ENCODE measurements around the gene GPR153. TPM values are rescaled to one million over a fixed set of nuclear protein-coding genes. Genes with fewer than 3 reads are reported as not detected.

Gene GPR153
- polyA plus RNA-seq, 1 donor from 2014 or later = 26.9 TPM

GRCh38 chr1:6269720-6270400, 9.0 kb upstream of the GPR153 start:
- no peaks in the 10 kb centered on the region for H3K79me2 ChIP-seq (replicated peaks; ENCODE audit: insufficient read depth, low read length)
- no peak overlapping the region for H3K27ac ChIP-seq (ENCODE audit: low read length)
- no peak for TF ChIP-seq SMC3 (conservative IDR thresholded peaks at IDR 0.05; ENCODE audit: poor library complexity)
- TF ChIP-seq MXI1 (conservative IDR thresholded peaks at IDR 0.05; ENCODE audit: poor library complexity, severe bottlenecking) = no peak
- no peak for TF ChIP-seq REST (IDR thresholded peaks at IDR 0.05; ENCODE audit: borderline replicate concordance)
- TF ChIP-seq EP300 (conservative IDR thresholded peaks at IDR 0.05; ENCODE audit: poor library complexity, severe bottlenecking) = no peak
- no peak for TF ChIP-seq EZH2 (IDR thresholded peaks at IDR 0.05; ENCODE audit: borderline replicate concordance, insufficient read depth, low read length, poor library complexity, severe bottlenecking)
- no peak for TF ChIP-seq POLR2AphosphoS5 (IDR thresholded peaks at IDR 0.05)
- no peak for TF ChIP-seq CTCF (IDR thresholded peaks at IDR 0.05; ENCODE audit: poor library complexity, severe bottlenecking)
- TF ChIP-seq RAD21 (conservative IDR thresholded peaks at IDR 0.05) = no peak
- no peak for TF ChIP-seq TAF1 (IDR thresholded peaks at IDR 0.05; ENCODE audit: low read depth)
- no peaks in the 10 kb centered on the region for H3K9me3 ChIP-seq (ENCODE audit: low read length)
- H3K9me2 ChIP-seq (ENCODE audit: insufficient read depth, low read length) = no peaks in the 10 kb centered on the region
- H3K27me3 ChIP-seq (ENCODE audit: insufficient read depth, low read depth, low read length) = no peaks in the 10 kb centered on the region
- no peaks in the 10 kb centered on the region for H3F3A ChIP-seq (ENCODE audit: insufficient read depth, low read length, poor library complexity, severe bottlenecking)
- no peak overlapping the region for H3K9ac ChIP-seq (ENCODE audit: low read length)
- H4K20me1 ChIP-seq (ENCODE audit: insufficient read depth) = no peaks in the 10 kb centered on the region
- no peak overlapping the region for H2AFZ ChIP-seq (ENCODE audit: low read depth, low read length)
- no peak overlapping the region for H3K4me2 ChIP-seq (ENCODE audit: low read length)
- H3K4me3 ChIP-seq (ENCODE audit: low read length) = no peak overlapping the region
- no peaks in the 10 kb centered on the region for H3K36me3 ChIP-seq (ENCODE audit: insufficient read depth, low read length)

- Histone ChIP-seq H3K36me3 (ENCODE audit: insufficient read depth, low read length) (no peaks in the 10 kb centered on the region), H3K79me2 (replicated peaks; ENCODE audit: insufficient read depth, low read length) (no peaks in the 10 kb centered on the region), H3K27ac (ENCODE audit: low read length) (no peak overlapping the region), H3K9me2 (ENCODE audit: insufficient read depth, low read length) (no peaks in the 10 kb centered on the region), H3K4me2 (ENCODE audit: low read length) (no peak overlapping the region), H3K27me3 (ENCODE audit: insufficient read depth, low read depth, low read length) (no peaks in the 10 kb centered on the region), H3K9me3 (ENCODE audit: low read length) (no peaks in the 10 kb centered on the region), H3K4me3 (ENCODE audit: low read length) (no peak overlapping the region), H3F3A (ENCODE audit: insufficient read depth, low read length, poor library complexity, severe bottlenecking) (no peaks in the 10 kb centered on the region), H3K9ac (ENCODE audit: low read length) (no peak overlapping the region), H4K20me1 (ENCODE audit: insufficient read depth) (no peaks in the 10 kb centered on the region), H2AFZ (ENCODE audit: low read depth, low read length) (no peak overlapping the region)
- TF ChIP-seq POLR2AphosphoS5 (IDR thresholded peaks at IDR 0.05) = no peak
Measured at GRCh38 chr1:6269296-6269695, 8.4 kb upstream of the GPR153 start.

Data from neural cell (in vitro differentiated cells).